HG03439 (cell line): Measurements from ENCODE around the gene ADAMTSL3.

Experiments used
- ATAC-seq: cut with Tn5 transposase; IDR thresholded peaks from one replicate; pipeline ENCODE4 v1.9.1; 2021; ENCODE audit warnings: mild to moderate bottlenecking, moderate library complexity; ENCODE audit not compliant: unreplicated experiment

Gene ADAMTSL3

DNA sequence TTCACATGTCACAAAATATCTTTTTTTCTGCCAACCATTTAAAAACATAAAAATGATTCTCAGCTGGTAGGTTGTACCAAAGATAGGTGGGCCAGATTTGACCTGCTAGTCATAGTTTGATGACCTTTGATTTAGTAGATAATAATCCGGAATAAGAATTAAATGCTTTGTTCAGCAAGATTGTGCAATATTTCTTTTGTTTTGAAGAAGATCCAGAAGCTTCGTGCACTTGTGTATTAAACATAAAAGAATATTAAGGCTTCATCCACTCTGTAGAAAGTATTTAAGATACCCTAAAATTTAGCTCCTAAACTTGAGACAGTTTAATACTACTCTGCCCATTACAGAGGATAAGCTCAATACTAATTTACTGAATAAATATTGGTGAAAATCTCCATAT lies 258.4 kb downstream of the ADAMTSL3 start:
- ATAC-seq = no peak

DNA sequence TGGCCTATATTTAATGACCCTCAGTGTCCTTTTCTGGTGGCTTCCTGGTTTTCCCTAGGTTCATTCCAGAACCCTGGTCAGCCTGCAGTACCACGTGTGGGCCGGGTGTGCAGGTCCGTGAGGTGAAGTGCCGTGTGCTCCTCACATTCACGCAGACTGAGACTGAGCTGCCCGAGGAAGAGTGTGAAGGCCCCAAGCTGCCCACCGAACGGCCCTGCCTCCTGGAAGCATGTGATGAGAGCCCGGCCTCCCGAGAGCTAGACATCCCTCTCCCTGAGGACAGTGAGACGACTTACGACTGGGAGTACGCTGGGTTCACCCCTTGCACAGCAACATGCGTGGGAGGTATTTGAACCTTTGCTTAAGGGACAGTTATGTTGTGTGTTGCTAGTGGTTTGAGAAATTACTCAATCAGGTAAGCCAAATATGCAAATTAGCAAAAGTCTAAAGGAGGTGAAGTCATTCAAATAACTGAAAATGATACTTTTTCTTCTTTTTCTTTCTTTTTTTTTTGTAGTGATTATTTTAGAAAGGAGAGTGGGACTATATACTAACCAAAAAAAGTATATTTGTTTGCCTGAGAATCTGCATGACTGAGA lies 259.2 kb downstream of the ADAMTSL3 start:
- no peak for ATAC-seq

DNA sequence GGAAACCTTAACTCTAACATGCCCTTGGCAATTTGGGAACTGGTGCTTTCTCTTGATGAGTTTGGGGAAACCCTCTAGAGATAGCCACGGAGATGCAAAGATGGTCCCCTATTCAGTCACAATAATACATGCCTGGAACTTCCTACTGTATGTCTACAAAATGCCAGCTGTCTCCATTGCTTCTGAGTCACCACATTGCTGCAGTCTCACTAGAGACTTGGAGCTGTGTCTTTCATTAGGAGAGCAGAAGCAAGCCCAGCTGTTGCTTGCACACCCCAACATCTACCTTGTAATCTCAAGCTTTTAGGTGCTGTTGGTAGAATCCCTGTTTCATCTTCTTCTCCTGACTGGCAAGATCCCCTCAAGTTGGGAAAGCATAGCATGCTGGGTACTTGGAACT lies 261.0 kb downstream of the ADAMTSL3 start:
- ATAC-seq = no peak

DNA sequence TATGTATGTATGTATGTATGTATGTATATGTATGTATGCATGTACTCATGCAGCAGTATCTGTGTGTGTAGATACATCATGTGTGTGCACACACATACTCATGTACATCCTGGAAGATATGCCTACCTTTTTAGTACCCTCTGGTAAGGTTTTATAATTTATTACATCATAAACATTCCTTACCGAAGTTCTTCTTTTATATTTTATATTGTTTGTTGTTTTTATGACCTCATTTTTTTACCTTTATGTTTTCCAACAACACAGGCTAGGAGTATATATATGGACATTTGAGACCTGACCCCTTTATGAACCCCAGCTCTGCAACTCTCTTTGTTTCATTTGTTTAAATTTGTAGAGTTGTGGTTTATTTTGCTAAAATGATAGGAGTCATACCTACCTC lies 263.5 kb downstream of the ADAMTSL3 start:
- no peak for ATAC-seq

- ATAC-seq = no peak
Measured at GRCh38 chr15:83918011-83918410, 264.1 kb downstream of the ADAMTSL3 start.

GRCh38 chr15:83919319-83919830 lies 265.5 kb downstream of the ADAMTSL3 start:
- peak; percentile 78 for ATAC-seq

DNA sequence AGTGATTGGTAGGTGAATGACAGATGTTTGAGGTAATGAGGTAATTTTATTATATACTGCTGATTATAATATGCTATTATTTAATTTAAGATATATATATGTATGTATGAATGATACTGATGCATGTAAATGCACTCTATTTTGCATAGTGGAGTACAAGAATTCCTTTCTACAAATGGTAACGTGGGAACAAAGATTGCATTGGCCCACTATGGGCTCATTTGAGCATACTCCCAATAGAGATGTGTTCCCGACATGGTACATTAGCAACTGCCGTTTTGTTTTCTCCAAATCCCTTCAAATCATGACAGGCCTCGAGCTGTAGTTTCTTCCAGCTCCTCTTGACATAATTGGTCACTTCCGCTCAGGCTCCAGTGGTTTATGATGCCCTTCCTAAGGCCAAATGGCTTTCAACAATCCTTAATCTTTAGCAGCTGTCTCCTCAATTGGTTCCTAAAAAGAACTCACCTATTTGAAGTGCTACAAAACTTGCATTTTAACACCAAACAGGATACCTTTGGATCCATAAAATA lies 266.1 kb downstream of the ADAMTSL3 start:
- ATAC-seq = no peak

DNA sequence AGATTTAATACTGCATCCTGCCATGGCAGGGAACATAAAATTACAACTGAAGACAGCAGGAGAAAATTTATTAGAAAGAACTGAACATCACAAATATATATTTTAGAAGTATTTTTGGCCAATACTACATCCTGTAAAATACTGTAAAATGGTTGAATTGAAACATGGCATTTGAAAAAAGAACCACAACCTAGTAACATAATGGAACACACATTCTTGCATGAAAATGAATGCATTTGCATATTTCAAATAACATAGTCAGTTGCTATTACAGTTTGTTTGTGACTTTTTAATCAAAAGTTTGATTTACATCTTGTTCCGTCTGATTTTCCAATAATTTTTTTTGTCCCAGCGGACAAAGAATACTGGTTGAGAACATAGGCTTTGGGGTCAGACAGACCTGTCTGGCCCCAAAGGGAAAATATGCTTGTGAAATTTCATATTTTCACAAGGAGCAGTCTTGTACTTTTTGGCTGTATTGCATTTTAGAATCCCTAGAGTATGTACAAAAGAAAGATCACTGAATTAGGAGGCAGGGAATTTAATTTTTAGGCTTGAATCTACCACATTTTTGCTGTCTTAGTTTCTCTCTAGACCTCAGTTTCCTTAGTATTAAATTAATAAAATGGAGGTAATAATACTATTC lies 268.8 kb downstream of the ADAMTSL3 start:
- ATAC-seq = no peak

- no peak for ATAC-seq
Measured at GRCh38 chr15:83926116-83926515, 272.2 kb downstream of the ADAMTSL3 start.

DNA sequence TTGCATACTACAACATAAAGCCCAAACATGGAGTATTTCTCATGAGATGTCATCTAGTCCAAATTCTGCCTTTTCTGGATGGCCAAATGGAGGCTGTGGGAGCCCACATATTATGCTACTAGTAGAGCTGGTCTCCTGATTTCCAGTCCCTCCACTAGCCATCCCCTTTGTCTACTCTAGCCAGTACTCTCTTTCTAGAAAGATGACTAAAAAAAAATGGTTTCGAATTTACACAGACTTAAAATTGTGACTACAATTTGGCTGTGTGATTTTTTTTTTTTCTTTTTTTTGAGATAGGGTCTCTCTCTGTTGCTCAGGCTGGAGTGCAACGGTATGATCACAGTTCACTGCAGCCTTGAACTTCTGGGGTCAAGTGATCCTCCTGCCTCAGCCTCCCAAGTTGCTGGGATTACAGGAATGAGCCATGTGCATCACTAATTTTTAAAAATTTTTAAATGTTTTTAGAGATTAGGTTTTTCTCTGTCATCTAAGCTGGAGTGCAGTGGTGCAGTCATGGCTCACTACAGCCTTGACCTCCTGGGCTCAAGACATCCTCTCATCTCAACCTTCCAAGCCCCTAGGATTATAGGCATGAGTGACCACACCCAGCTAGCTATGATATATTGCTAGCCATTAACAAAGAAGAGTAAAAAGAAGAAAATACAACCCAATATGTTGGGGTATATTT lies 273.9 kb downstream of the ADAMTSL3 start:
- ATAC-seq = peak; percentile 42

- ATAC-seq = peak; percentile 68
Measured at GRCh38 chr15:83928392-83928734, 274.4 kb downstream of the ADAMTSL3 start.

DNA sequence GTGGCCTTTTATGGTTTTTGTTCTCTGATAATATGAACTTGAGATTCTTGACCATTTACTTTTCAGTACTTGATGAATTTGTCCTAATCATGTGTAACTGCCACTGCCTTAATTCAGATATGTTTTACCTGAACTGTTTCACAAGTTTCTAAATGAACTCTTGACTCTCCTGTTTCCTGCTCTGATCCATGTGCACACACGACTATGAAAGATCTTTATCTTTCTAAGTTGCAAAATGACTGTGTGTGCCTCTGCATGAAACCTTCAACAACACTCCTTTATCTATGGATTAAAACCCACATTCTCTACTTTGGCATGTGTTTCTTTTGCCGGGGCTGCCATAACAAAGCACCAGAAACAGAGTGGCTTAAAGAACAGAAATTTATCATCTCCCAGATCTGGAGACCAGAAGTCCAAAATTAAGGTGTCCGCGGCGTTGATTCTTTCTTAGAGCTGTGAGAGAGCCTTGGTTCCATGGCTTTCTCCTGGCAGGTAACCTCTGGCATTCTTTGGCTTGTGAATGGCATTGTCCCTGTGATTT lies 275.0 kb downstream of the ADAMTSL3 start:
- ATAC-seq = peak; percentile 45

DNA sequence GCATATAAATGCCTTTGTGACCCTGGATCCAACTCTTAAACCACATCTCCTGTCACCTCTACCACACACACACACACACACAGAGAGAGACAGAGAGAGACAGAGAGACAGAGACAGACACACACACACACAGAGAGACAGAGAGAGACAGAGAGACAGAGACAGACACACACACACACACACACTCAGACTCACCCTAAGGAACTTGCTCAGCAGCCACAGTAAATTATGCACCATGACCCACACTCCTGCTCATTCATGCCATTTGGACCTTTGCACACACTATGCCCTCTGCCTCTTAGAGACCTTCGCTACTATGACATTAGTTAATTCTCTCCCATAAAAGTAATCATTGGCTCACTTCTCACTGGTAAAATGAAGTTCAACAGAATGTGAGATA lies 275.7 kb downstream of the ADAMTSL3 start:
- ATAC-seq = no peak

- no peak for ATAC-seq
Measured at GRCh38 chr15:83930392-83931212, 276.7 kb downstream of the ADAMTSL3 start.

DNA sequence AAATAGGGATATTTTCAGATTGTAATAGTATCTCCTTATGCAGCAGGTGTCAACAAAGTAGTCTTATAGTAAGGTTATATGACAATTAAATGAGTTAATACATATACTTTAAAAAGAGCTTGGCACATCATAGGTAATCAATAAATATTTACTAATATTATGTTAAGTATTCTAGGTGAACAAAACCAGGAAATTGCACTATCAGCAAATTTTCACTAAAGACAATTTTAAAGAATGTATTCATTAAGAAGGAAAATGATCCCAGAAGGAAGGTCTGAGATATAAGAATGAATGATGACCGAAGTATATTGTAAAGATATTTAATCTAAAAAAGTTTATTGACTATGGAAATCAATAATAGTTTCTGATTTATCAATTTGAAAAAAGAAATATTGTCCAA lies 281.9 kb downstream of the ADAMTSL3 start:
- ATAC-seq = no peak

GRCh38 chr15:83940136-83940535 lies 286.2 kb downstream of the ADAMTSL3 start:
- no peak for ATAC-seq

DNA sequence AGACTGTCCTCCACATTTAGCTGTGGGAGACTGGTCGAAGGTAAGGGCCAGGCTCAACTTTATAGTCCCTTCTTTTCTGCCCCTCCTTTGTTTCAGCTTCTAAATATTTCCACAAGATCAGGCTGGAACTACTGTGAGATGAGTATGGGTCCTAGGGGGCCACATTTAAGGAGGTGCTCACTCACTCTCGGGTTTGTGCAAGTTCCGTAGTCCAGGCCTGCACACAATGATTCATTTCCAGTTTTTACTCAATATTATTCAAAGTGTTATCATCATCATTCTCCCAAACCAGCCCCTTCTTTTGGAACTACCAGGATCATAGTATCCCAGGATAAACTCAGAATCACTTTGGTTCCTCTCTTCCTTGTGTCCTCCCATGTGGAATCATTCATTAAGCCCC lies 289.1 kb downstream of the ADAMTSL3 start:
- ATAC-seq = no peak

DNA sequence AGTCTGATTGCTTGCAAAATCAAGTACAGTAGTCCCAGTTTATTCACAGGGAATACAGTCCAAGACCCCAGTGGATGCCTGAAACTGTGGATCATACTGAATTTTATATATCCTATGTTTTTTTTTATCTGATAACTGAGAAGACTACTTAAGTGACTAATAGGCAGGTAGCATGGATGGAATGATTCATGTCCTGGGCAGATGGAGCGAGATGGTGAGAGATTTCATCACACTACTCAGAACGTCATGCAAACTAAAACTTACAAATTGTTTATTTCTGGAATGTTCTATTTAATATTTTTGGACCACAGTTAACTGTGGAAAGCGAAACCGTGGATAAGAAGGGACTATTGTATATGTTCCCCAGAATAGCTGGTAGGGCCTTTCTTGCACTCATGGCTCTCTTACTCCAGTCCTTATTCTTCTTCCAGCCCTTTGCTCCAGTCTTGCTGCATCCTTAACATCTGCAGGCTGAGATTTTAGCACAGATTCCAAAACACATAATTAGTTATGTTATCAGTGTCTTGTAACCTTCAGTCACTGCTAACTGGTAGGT lies 290.0 kb downstream of the ADAMTSL3 start:
- no peak for ATAC-seq

- no peak for ATAC-seq
Measured at GRCh38 chr15:83947156-83947555, 293.2 kb downstream of the ADAMTSL3 start.

GRCh38 chr15:83954506-83954905 lies 300.6 kb downstream of the ADAMTSL3 start:
- ATAC-seq = no peak
